ENCODE data around the gene ESYT2. TPM values are rescaled to one million over a fixed set of nuclear protein-coding genes. Genes with fewer than 3 reads are reported as not detected.

The ESYT2 gene
- total and polyA plus RNA-seq, 7 donors, result 27.5 to 63.4 (median 44.0) TPM

DNA sequence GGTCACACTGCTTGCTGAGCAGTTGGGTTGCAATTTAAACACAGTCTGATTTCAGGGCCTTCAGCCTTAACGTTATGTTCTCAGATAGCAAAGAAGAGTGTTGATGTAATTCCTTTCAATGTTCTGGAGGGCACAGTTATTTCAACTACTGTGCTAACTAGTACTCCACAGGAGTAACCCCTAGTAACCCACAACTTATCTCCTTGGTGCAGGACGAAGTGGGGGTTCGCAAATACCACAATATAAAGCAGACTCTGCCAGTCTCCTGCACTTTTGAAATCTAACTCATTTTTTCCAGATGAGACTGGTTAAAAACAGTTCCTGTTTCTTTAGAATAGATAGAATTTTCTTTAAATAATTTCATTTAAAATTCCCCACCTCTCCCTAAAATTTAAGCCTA lies 77.6 kb downstream of the ESYT2 start:
- no peak for ATAC-seq
- intact Hi-C loops (cut with DNase I), result no loop called here
- Histone ChIP-seq H3K27me3 (ENCODE audit: insufficient read depth in 3 of 3, low read length in 2 of 3) (no peaks in the 10 kb centered on the region), H3K9me3 (no peaks in the 10 kb centered on the region), H3K27ac (no peak overlapping the region), H3K36me3 (ENCODE audit: insufficient read depth in 1 of 2, low read depth in 1 of 2) (peaks cover 4 to 82% of the 10 kb centered on the region in 2 donors), H3K4me1 (no peaks in the 10 kb centered on the region), H3K4me3 (no peak overlapping the region)
- TF ChIP-seq, protein P1, sequence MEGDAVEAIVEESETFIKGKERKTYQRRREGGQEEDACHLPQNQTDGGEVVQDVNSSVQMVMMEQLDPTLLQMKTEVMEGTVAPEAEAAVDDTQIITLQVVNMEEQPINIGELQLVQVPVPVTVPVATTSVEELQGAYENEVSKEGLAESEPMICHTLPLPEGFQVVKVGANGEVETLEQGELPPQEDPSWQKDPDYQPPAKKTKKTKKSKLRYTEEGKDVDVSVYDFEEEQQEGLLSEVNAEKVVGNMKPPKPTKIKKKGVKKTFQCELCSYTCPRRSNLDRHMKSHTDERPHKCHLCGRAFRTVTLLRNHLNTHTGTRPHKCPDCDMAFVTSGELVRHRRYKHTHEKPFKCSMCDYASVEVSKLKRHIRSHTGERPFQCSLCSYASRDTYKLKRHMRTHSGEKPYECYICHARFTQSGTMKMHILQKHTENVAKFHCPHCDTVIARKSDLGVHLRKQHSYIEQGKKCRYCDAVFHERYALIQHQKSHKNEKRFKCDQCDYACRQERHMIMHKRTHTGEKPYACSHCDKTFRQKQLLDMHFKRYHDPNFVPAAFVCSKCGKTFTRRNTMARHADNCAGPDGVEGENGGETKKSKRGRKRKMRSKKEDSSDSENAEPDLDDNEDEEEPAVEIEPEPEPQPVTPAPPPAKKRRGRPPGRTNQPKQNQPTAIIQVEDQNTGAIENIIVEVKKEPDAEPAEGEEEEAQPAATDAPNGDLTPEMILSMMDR (IDR thresholded peaks at IDR 0.05), result no peak
- WGBS, 3 donors, result 86 to 88% (median 87%) methylated on average over 3 of the region's 3 CpGs
- DNase-seq, result no peak

DNA sequence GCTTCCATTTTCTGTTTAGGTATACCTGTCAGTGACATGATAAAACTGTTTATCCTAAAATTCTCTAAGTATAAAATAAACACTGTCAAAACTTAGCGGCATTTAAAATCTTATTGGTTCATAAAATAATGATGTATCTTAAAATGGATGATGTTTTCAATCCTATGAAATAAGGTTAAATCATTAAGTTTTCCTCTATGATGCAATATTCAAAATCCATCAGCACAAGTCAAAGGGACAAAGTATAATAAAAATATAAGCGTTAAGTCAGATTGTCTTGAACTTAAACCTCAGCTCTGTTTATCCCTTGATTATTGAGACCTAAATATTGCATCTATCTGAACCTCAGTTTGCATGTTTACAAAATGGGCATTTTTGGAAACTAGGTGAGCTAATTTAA lies 78.1 kb downstream of the ESYT2 start:
- DNase-seq, result no peak
- peaks cover 4 to 84% of the 10 kb centered on the region in 2 donors for H3K36me3 ChIP-seq (ENCODE audit: insufficient read depth in 1 of 2, low read depth in 1 of 2)
- ATAC-seq, result no peak
- H3K9me3 ChIP-seq, result no peaks in the 10 kb centered on the region
- TF ChIP-seq, protein P1 (IDR thresholded peaks at IDR 0.05), result no peak
- no peaks in the 10 kb centered on the region for H3K27me3 ChIP-seq (ENCODE audit: insufficient read depth in 3 of 3, low read length in 2 of 3)
- no peak overlapping the region for H3K4me3 ChIP-seq
- H3K27ac ChIP-seq, result no peak overlapping the region
- 98% methylated on average over 2 of the region's 2 CpGs for WGBS, 3 donors
- intact Hi-C loops (cut with DNase I), result no loop called here
- no peaks in the 10 kb centered on the region for H3K4me1 ChIP-seq

DNA sequence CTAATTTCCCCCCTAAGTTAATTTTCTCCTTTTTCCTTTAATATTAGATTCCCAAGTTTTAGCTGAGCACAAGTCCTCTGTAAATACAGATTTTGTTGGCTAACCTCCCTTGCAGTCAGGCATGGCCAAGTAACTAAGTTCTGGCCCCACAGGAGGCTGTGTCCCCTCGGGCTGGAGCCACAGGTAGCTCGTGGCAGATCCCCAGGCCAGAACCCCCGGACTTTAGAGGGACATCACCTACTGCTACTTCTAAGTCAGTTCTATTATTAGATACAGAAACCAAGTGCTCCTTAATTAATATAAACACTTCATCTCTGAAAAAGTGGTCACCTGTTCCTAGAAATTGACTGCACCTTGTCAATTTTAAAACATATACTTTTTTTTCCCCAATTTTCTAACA lies 78.6 kb downstream of the ESYT2 start:
- no peak for DNase-seq
- Histone ChIP-seq H3K9me3 (no peaks in the 10 kb centered on the region), H3K27ac (no peak overlapping the region), H3K36me3 (ENCODE audit: insufficient read depth in 1 of 2, low read depth in 1 of 2) (peaks cover 4 to 84% of the 10 kb centered on the region in 2 donors), H3K27me3 (ENCODE audit: insufficient read depth in 3 of 3, low read length in 2 of 3) (no peaks in the 10 kb centered on the region), H3K4me1 (no peaks in the 10 kb centered on the region), H3K4me3 (no peak overlapping the region)
- ATAC-seq, result no peak
- intact Hi-C loops (cut with DNase I), result no loop called here
- TF ChIP-seq, protein P1 (IDR thresholded peaks at IDR 0.05), result no peak
- WGBS, 3 donors, result 85 to 89% (median 89%) methylated on average over 3 of the region's 3 CpGs

DNA sequence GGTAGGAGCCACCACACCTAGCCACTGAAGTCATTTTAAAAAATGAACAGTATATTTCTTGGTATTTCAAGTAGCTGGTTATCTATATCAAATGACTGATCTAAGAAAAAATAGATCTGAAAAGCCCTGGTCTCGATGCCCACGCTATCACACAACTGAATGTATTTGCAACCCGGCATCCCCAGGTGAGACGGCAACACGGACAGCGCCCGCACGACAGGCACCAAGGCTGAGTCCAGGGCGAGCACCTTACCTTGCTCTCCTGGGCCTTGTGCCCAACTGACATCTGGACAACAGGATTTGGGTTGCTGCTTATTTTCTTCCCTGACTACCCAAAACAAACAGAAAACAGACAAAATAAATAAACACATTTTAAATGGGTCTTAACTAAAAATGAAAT lies 79.9 kb downstream of the ESYT2 start:
- no peak overlapping the region for H3K27ac ChIP-seq
- intact Hi-C loops (cut with DNase I), result no loop called here
- no peaks in the 10 kb centered on the region for H3K9me3 ChIP-seq
- 94 to 95% (median 94%) methylated on average over 9 of the region's 9 CpGs for WGBS, 3 donors
- TF ChIP-seq, protein P1 (IDR thresholded peaks at IDR 0.05), result no peak
- H3K36me3 ChIP-seq (ENCODE audit: insufficient read depth in 1 of 2, low read depth in 1 of 2), result peaks cover 2 to 84% of the 10 kb centered on the region in 2 donors
- ATAC-seq (no peak), DNase-seq (no peak)
- no peak overlapping the region for H3K4me3 ChIP-seq
- no peaks in the 10 kb centered on the region for H3K4me1 ChIP-seq
- H3K27me3 ChIP-seq (ENCODE audit: insufficient read depth in 3 of 3, low read length in 2 of 3), result no peaks in the 10 kb centered on the region

DNA sequence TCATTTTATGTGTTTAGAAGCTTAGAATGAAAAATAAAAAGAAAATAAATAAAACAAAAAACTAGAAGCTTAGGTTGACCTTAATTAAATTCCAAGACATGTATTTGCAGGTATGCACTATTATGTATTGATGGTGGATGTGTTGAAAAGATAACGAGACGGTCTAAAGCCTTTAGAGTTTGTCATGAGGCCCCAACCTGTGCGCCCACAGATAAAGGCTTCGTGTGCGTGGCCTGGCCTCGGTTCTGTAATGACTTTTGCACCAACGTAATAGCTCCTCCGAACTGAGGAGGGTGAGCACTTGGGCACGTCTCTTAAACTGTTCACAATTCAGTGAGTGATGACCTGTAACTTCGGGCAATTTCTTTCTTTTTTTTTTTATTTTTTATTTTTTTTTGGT lies 81.0 kb downstream of the ESYT2 start:
- DNase-seq (no peak), ATAC-seq (no peak)
- H3K27ac ChIP-seq, result no peak overlapping the region
- TF ChIP-seq, protein P1 (IDR thresholded peaks at IDR 0.05), result no peak
- H3K36me3 ChIP-seq (ENCODE audit: insufficient read depth in 1 of 2, low read depth in 1 of 2), result peaks cover 2 to 83% of the 10 kb centered on the region in 2 donors
- H3K9me3 ChIP-seq, result no peaks in the 10 kb centered on the region
- H3K4me1 ChIP-seq, result no peaks in the 10 kb centered on the region
- H3K4me3 ChIP-seq, result no peak overlapping the region
- WGBS, 3 donors, result 85 to 91% (median 86%) methylated on average over 10 of the region's 10 CpGs
- intact Hi-C loops (cut with DNase I), result no loop called here
- H3K27me3 ChIP-seq (ENCODE audit: insufficient read depth in 3 of 3, low read length in 2 of 3), result no peaks in the 10 kb centered on the region

All from psoas muscle (tissue), 8 donors.